HepG2 (cell line): Measurements from ENCODE around the gene ITK. TPM values are rescaled to one million over a fixed set of nuclear protein-coding genes. Genes with fewer than 3 reads are reported as not detected.

Experiments
- BRD4 ChIP-seq: sonication (generic); formaldehyde crosslinking; IDR thresholded peaks from 2 replicates; pipeline ENCODE4 v1.4.0; 2020; ENCODE audit warnings: missing genetic modification reagents
- CEBPB ChIP-seq: IDR thresholded peaks from 2 replicates; pipeline ENCODE4 v1.6.1; 2011; ENCODE audit warnings: low read depth, low read length, improper control_type of control experiment, borderline replicate concordance
- FOSL1 ChIP-seq: sonication (generic); formaldehyde crosslinking; IDR thresholded peaks from 2 replicates; pipeline ENCODE4 v1.9.0; 2021; ENCODE audit warnings: missing genetic modification reagents, borderline replicate concordance
- FOSL2 ChIP-seq: sonication (generic); formaldehyde crosslinking; IDR thresholded peaks from 2 replicates; pipeline ENCODE4 v1.4.0; 2020; ENCODE audit warnings: missing genetic modification reagents
- FOXP1 ChIP-seq, 2 experiments: fragments of 450-650 bp in 1 of 2; IDR thresholded peaks; 2 replicates each; pipeline ENCODE4 v1.6.1; 2017 to 2018; ENCODE audit warnings: antibody characterized with exemption in 1 of 2
- HHEX ChIP-seq: IDR thresholded peaks from 2 replicates; pipeline ENCODE4 v1.6.1; 2016; ENCODE audit warnings: control low read depth
- MBD4 ChIP-seq: IDR thresholded peaks from 2 replicates; pipeline ENCODE4 v1.6.1; 2012; ENCODE audit warnings: low read length, inconsistent platforms, borderline replicate concordance
- MED1 ChIP-seq: sonication (generic); formaldehyde crosslinking; IDR thresholded peaks from 2 replicates; pipeline ENCODE4 v1.4.0; 2020; ENCODE audit warnings: missing genetic modification reagents
- NFYB ChIP-seq: sonication (generic); formaldehyde crosslinking; IDR thresholded peaks from 2 replicates; pipeline ENCODE4 v1.4.0; 2020; ENCODE audit warnings: missing genetic modification reagents
- NR2F6 ChIP-seq, 2 experiments: IDR thresholded peaks; 2 replicates each; pipeline ENCODE4 v1.6.1; 2016; ENCODE audit warnings: antibody characterized with exemption in 1 of 2, mild to moderate bottlenecking in 1 of 2
- RARG ChIP-seq: sonication (generic); formaldehyde crosslinking; IDR thresholded peaks from 2 replicates; pipeline ENCODE4 v1.4.0; 2020; ENCODE audit warnings: low read depth, mild to moderate bottlenecking, missing genetic modification reagents
- RFX3 ChIP-seq: IDR thresholded peaks from 2 replicates; pipeline ENCODE4 v1.6.1; 2016; ENCODE audit warnings: missing biosample characterization, missing genetic modification reagents
- SAFB2 ChIP-seq: sonication (generic); formaldehyde crosslinking; IDR thresholded peaks from 2 replicates; pipeline ENCODE4 v1.5.1; 2020; ENCODE audit warnings: missing genetic modification reagents, low read depth, mild to moderate bottlenecking, borderline replicate concordance
- SP2 ChIP-seq: sonication (generic); formaldehyde crosslinking; IDR thresholded peaks from 2 replicates; pipeline ENCODE4 v1.5.1; 2020; ENCODE audit warnings: mild to moderate bottlenecking, missing genetic modification reagents
- SRSF9 ChIP-seq: fragments of 200-400 bp; formaldehyde crosslinking; IDR thresholded peaks from 2 replicates; pipeline ENCODE4 v1.6.1; 2018; ENCODE audit warnings: borderline replicate concordance, mild to moderate bottlenecking, low read depth, low read length; ENCODE audit not compliant: insufficient read depth, poor library complexity, severe bottlenecking
- ZFP37 ChIP-seq: sonication (generic); formaldehyde crosslinking; IDR thresholded peaks from 2 replicates; pipeline ENCODE4 v1.4.0; 2020; ENCODE audit warnings: missing genetic modification reagents, borderline replicate concordance
- ZNF264 ChIP-seq: sonication (generic); formaldehyde crosslinking; IDR thresholded peaks from 2 replicates; pipeline ENCODE4 v1.4.0; 2020; ENCODE audit warnings: missing genetic modification reagents
- ZNF496 ChIP-seq: sonication (generic); formaldehyde crosslinking; IDR thresholded peaks from 2 replicates; pipeline ENCODE4 v1.8.1; 2023; ENCODE audit warnings: mild to moderate bottlenecking, moderate library complexity, missing genetic modification reagents; ENCODE audit not compliant: insufficient replicate concordance
- ZNF782 ChIP-seq: sonication (generic); formaldehyde crosslinking; IDR thresholded peaks from 2 replicates; pipeline ENCODE4 v1.4.0; 2020; ENCODE audit warnings: missing genetic modification reagents, mild to moderate bottlenecking, borderline replicate concordance
- polyA plus RNA-seq, 8 experiments: library from polyadenylated mRNA; depleted of rRNA in 3 of 8; stranded (reverse) in 7 of 8; unstranded in 1 of 8; fragments of >200 nt; fragmentation: Illumina TruSeq in 4 of 8; extraction: Trizol in 4 of 8; gene quantifications; 2 replicates each; pipeline versions ENCODE4 v1.2.1 to v1.2.3, GENCODE V29; 2011 to 2016; ENCODE audit warnings: low read depth in 4 of 8, missing spikeins in 1 of 8, mixed read lengths in 1 of 8; ENCODE audit not compliant: insufficient read depth in 1 of 8
- total RNA-seq, 5 experiments: library from RNA; depleted of rRNA; stranded (reverse); fragments of >200 nt; fragmentation: Illumina TruSeq; extraction: Trizol; gene quantifications; 2 replicates each; pipeline ENCODE4 v1.2.3, GENCODE V29; 2016; ENCODE audit warnings: low read depth in 1 of 5
- TF ChIP-seq, protein P1 (sequence below): IDR thresholded peaks from 2 replicates; pipeline ENCODE4 v1.6.1; 2016; ENCODE audit warnings: control low read depth
- TF ChIP-seq, protein P2 (sequence below): sonication (generic); formaldehyde crosslinking; IDR thresholded peaks from 2 replicates; pipeline ENCODE4 v1.4.0; 2020; ENCODE audit warnings: mild to moderate bottlenecking, missing genetic modification reagents
- TF ChIP-seq, protein P3 (sequence below): fragments of 450-650 bp; IDR thresholded peaks from 2 replicates; pipeline ENCODE4 v1.6.1; 2016
- TF ChIP-seq, protein P4 (sequence below): sonication (generic); formaldehyde crosslinking; IDR thresholded peaks from 2 replicates; pipeline ENCODE4 v1.9.0; 2022; ENCODE audit warnings: missing genetic modification reagents, mild to moderate bottlenecking, borderline replicate concordance
- TF ChIP-seq, protein P5 (sequence below): sonication (generic); formaldehyde crosslinking; IDR thresholded peaks from 2 replicates; pipeline ENCODE4 v1.4.0; 2020; ENCODE audit warnings: mild to moderate bottlenecking, low read depth, missing genetic modification reagents

ITK gene
- total and polyA plus RNA-seq, 2 of the 13 experiments (the other 11 are each of a cell fraction or from before 2014, with no cell fraction given) = 0.01 TPM; not detected in 1

DNA sequence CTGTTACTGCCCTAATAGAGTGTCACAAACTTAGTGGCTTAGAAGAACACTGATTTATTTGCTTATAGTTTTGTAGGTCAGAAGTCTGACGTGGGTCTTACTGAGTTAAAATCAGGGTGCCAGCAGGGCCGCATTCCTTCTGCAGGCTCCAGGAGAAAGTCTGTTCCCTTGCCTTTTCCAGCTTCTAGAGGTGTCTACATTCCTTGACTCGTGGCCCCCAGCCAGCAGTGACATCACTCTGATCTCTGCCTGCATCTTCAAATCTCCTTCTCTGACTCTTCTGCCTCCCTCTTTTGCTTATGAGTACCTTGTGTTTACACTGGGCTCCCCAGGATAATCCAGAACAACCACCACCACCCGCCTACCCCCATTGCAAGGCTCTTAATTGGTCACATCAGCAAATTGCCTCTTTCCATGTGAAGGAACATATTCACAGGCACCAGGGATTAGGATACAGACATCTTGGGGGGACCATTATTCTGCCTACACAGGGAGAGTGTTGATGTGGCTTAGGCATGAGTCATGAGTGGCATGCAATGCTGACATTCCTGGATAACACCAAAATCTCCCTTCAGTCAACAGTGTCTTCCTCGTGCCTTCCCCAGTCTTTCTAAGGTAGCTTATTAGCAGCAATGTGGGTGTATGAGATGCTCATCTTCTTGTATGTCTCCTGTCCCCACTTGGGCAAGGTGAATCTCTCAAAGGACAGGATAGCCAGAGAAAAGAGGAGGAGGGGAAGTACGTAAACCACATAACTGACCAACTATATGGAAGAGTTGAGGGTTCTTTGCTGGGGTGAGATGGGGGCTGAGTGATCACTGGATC is 109.7 kb downstream of the ITK start (continued):
- TF ChIP-seq NFYB (CRISPR knock-in tag) (no peak), ZNF496 (CRISPR knock-in tag) (no peak), BRD4 (CRISPR knock-in tag) (no peak), NR2F6 (IDR thresholded peaks at IDR 0.05) (no peak), NR2F6 (CRISPR knock-in tag; IDR thresholded peaks at IDR 0.05) (0 out of 2 replicates have a peak, but pooled peaks have one; percentile 23), ZNF264 (CRISPR knock-in tag) (no peak), RARG (no peak), MED1 (CRISPR knock-in tag) (no peak), CEBPB (no peak), SRSF9 (no peak), MBD4 (no peak), ZNF782 (CRISPR knock-in tag) (no peak), FOXP1 (IDR thresholded peaks at IDR 0.05) (no peak), FOXP1 (CRISPR knock-in tag; IDR thresholded peaks at IDR 0.05) (0 out of 2 replicates have a peak, but pooled peaks have one; percentile 34), FOSL1 (CRISPR knock-in tag) (peak; percentile 67; the same call in 1 of the 2 replicates), SAFB2 (CRISPR knock-in tag) (no peak), FOSL2 (peak; percentile 95), ZFP37 (CRISPR knock-in tag) (no peak), RFX3 (CRISPR knock-in tag) (no peak), HHEX (no peak), SP2 (no peak)
- TF ChIP-seq, protein P1, sequence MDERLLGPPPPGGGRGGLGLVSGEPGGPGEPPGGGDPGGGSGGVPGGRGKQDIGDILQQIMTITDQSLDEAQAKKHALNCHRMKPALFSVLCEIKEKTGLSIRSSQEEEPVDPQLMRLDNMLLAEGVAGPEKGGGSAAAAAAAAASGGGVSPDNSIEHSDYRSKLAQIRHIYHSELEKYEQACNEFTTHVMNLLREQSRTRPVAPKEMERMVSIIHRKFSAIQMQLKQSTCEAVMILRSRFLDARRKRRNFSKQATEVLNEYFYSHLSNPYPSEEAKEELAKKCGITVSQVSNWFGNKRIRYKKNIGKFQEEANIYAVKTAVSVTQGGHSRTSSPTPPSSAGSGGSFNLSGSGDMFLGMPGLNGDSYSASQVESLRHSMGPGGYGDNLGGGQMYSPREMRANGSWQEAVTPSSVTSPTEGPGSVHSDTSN (CRISPR knock-in tag) = 0 out of 2 replicates have a peak, but pooled peaks have one; percentile 32
- TF ChIP-seq, protein P2, sequence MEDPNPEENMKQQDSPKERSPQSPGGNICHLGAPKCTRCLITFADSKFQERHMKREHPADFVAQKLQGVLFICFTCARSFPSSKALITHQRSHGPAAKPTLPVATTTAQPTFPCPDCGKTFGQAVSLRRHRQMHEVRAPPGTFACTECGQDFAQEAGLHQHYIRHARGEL = no peak
- TF ChIP-seq, protein P3, sequence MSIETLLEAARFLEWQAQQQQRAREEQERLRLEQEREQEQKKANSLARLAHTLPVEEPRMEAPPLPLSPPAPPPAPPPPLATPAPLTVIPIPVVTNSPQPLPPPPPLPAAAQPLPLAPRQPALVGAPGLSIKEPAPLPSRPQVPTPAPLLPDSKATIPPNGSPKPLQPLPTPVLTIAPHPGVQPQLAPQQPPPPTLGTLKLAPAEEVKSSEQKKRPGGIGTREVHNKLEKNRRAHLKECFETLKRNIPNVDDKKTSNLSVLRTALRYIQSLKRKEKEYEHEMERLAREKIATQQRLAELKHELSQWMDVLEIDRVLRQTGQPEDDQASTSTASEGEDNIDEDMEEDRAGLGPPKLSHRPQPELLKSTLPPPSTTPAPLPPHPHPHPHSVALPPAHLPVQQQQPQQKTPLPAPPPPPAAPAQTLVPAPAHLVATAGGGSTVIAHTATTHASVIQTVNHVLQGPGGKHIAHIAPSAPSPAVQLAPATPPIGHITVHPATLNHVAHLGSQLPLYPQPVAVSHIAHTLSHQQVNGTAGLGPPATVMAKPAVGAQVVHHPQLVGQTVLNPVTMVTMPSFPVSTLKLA = no peak
- TF ChIP-seq, protein P4, sequence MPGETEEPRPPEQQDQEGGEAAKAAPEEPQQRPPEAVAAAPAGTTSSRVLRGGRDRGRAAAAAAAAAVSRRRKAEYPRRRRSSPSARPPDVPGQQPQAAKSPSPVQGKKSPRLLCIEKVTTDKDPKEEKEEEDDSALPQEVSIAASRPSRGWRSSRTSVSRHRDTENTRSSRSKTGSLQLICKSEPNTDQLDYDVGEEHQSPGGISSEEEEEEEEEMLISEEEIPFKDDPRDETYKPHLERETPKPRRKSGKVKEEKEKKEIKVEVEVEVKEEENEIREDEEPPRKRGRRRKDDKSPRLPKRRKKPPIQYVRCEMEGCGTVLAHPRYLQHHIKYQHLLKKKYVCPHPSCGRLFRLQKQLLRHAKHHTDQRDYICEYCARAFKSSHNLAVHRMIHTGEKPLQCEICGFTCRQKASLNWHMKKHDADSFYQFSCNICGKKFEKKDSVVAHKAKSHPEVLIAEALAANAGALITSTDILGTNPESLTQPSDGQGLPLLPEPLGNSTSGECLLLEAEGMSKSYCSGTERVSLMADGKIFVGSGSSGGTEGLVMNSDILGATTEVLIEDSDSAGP (CRISPR knock-in tag) = no peak
- TF ChIP-seq, protein P5, sequence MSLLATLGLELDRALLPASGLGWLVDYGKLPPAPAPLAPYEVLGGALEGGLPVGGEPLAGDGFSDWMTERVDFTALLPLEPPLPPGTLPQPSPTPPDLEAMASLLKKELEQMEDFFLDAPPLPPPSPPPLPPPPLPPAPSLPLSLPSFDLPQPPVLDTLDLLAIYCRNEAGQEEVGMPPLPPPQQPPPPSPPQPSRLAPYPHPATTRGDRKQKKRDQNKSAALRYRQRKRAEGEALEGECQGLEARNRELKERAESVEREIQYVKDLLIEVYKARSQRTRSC = no peak
